Activated T-cell treated with anti-CD3 and anti-CD28 coated beads, Interleukin-2, amount 50 U/mL, for 4 hours (primary cell): Measurements from ENCODE around the gene ZNF222. TPM values are rescaled to one million over a fixed set of nuclear protein-coding genes. Genes with fewer than 3 reads are reported as not detected.
A peak's percentile ranks its signal among the peaks of the same experiment; 100 is the strongest.

Experiments
- ATAC-seq, 2 donors: fragments of 200-7000 bp; cut with Tn5 transposase; one replicate each; pipeline ENCODE4 v1.10.0; 2021
- DNase-seq: peaks from one replicate; pipeline ENCODE4 v3.0.0-alpha.2; 2020
- H3K27me3 Mint-ChIP-seq: one replicate; pipeline ENCODE4 v1.8.0; 2021; ENCODE audit warnings: low read depth, mixed read lengths
- H3K36me3 Mint-ChIP-seq: one replicate; pipeline ENCODE4 v1.8.0; 2022; ENCODE audit warnings: mixed read lengths; ENCODE audit not compliant: insufficient read depth
- H3K4me1 Mint-ChIP-seq: one replicate; pipeline ENCODE4 v1.8.0; 2021; ENCODE audit warnings: low read depth, mixed read lengths
- H3K4me3 Mint-ChIP-seq: one replicate; pipeline ENCODE4 v1.8.0; 2021; ENCODE audit warnings: mild to moderate bottlenecking, moderate library complexity, mixed read lengths
- H3K9me3 Mint-ChIP-seq: one replicate; pipeline ENCODE4 v1.8.0; 2021; ENCODE audit warnings: mixed read lengths
- total RNA-seq, 3 donors: library from RNA; stranded (reverse); gene quantifications; one replicate each; pipeline ENCODE4 v1.2.1, GENCODE V29; 2021

Gene ZNF222
- total RNA-seq, 3 donors from 2014 or later: 0.40 to 1.4 (median 0.87) TPM

DNA sequence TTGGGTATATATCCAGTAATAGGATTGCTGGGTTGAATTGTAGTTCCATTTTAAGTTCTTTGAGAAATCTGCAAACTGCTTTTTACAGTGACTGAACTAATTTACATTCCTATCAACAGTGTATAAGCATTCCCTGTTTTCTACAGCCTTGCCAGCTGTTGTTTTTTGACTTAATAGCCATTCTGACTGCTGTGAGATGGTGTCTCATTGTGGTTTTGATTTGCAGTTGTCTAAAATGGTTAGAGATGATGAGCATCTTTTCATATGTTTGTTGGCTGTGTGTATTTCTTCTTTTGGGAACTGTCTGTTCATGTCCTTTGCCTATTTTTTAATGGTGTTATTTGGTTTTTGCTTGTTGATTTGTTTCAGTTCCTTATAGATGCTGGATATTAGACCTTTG is 4.0 kb upstream of the ZNF222 start:
- peaks cover 51% of the 10 kb centered on the region for H3K9me3 Mint-ChIP-seq
- peaks cover 22% of the 10 kb centered on the region for H3K27me3 Mint-ChIP-seq
- no peak for DNase-seq
- H3K4me3 Mint-ChIP-seq: no peak overlapping the region
- peaks cover 12% of the 10 kb centered on the region for H3K36me3 Mint-ChIP-seq
- H3K4me1 Mint-ChIP-seq: peaks cover 18% of the 10 kb centered on the region
- ATAC-seq: no peak

DNA sequence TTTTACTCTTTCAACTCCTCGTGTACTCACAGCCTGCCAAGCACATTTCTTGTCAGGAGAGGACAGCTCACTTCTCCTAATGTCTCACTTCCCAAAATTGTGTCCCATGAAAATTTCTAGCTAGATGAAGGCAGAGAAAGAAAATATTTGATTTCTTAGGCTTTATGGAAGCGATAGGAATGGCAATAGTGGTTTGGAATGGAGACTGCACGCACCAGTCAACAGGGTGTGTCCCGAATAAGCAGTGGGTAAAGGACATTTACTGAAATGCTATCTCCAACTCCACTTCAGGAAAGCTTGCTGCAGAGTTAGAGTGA is 321 bp upstream of the ZNF222 start:
- Mint-ChIP-seq H3K4me1 (peaks cover 19% of the 10 kb centered on the region), H3K27me3 (peaks cover 11% of the 10 kb centered on the region), H3K36me3 (peaks cover 45% of the 10 kb centered on the region), H3K4me3 (peak overlapping the region; percentile 96), H3K9me3 (peaks cover 41% of the 10 kb centered on the region)
- ATAC-seq (no peak), DNase-seq (no peak)

DNA sequence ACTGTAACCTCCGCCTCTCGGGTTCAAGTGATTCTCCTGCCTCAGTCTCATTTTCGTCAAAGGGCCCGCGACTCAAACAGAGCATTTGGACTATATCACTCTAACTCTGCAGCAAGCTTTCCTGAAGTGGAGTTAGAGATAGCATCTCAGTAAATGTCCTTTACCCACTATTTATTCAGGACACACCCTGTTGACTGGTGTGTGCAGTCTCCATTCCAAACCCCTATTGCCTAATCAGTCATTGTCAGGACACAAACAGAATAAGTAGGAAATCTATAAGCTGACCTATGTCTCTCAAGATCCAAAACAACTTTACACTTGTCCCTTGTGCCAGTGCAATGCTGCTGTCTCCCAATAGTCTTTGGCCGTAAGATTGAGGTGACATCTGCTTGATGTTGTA is 1.4 kb downstream of the ZNF222 start:
- H3K4me1 Mint-ChIP-seq: peaks cover 19% of the 10 kb centered on the region
- peaks cover 56% of the 10 kb centered on the region for H3K36me3 Mint-ChIP-seq
- ATAC-seq (no peak), DNase-seq (no peak)
- H3K9me3 Mint-ChIP-seq: peaks cover 42% of the 10 kb centered on the region
- H3K27me3 Mint-ChIP-seq: peaks cover 3% of the 10 kb centered on the region
- no peak overlapping the region for H3K4me3 Mint-ChIP-seq

DNA sequence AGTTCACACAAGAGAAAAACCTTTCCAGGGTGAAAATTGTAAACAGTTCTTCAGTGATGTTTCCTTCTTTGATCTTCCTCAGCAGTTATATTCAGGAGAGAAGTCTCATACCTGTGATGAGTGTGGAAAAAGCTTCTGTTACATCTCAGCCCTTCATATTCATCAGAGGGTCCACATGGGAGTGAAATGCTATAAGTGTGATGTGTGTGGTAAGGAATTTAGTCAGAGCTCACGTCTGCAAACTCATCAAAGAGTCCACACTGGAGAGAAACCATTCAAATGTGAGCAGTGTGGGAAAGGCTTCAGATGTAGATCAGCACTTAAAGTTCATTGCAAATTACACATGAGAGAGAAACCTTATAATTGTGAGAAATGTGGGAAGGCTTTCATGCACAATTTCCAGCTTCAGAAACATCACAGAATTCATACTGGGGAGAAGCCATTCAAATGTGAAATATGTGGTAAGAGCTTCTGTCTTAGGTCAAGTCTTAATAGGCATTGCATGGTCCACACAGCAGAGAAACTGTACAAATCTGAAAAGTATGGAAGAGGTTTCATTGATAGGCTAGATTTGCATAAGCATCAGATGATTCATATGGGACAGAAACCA is 6.9 kb downstream of the ZNF222 start:
- ATAC-seq (no peak), DNase-seq (no peak)
- H3K4me1 Mint-ChIP-seq: no peaks in the 10 kb centered on the region
- peaks cover 51% of the 10 kb centered on the region for H3K9me3 Mint-ChIP-seq
- peaks cover 61% of the 10 kb centered on the region for H3K36me3 Mint-ChIP-seq
- H3K4me3 Mint-ChIP-seq: no peak overlapping the region
- no peaks in the 10 kb centered on the region for H3K27me3 Mint-ChIP-seq

DNA sequence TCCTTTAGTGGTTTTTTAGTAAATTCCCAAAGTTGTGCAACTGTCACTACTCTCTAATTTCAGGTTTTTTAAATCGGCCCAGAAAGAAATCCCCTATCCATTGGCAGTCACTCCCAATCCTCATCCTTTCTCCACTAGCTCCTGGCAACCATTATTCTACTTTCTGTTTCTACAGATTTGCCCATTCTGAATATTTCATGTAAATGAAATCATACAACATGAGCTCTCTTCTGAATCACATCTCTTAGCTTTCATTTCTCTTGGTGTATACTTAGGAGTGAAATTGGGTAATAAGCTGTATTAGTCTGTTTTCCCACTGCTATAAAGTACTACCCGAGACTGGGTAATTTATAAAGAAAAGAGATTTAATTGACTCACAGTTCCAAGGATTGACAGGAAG is 17.0 kb downstream of the ZNF222 start:
- peaks cover 3% of the 10 kb centered on the region for H3K36me3 Mint-ChIP-seq
- H3K27me3 Mint-ChIP-seq: peaks cover 15% of the 10 kb centered on the region
- no peaks in the 10 kb centered on the region for H3K4me1 Mint-ChIP-seq
- H3K9me3 Mint-ChIP-seq: peaks cover 48% of the 10 kb centered on the region
- no peak for DNase-seq
- ATAC-seq: no peak
- H3K4me3 Mint-ChIP-seq: no peak overlapping the region

DNA sequence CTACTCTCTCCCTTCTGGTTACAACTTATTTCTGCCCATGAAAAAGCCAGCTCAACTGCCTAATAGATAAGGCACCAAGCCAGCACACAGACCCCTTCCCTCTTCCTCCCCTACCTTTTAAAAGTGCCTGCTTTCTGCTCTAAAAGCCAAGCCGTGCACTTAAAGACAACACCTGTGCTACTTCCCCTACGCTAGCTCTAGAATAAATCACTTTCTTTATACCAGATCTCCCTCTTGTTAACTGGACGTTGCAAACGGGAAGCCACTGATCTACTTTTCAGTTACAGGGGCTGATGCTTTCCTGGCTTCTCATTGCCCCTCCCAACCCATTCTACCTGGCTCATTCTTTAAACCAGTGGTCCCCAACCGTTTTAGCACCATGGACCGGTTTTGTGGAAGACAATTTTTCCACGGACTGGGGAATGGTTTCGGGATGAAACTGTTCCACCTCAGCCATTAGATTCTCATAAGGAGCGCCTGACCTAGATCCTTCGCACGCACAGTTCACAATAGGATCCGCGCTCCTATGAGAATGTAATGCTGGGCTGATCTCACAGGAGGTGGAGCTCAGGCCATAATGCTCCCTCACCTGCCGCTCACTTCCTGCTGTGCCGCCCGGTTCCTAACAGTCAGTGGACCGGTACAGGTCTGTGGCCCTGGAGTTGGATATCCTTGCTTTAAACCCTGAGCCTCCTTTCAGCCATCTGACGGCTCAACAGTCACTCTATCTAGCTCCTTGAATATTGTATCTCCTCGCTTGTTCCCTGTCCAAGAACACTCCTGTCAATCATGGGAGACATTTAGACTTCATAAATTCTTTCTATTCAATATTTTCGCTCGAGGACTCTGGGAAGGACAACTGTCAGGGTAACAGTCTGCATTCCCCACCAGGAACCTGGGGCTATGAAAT is 25.8 kb downstream of the ZNF222 start:
- peaks cover 2% of the 10 kb centered on the region for H3K27me3 Mint-ChIP-seq
- H3K4me1 Mint-ChIP-seq: peaks cover 21% of the 10 kb centered on the region
- peaks cover 16% of the 10 kb centered on the region for H3K36me3 Mint-ChIP-seq
- peak; percentile 47 to 59 for ATAC-seq
- H3K4me3 Mint-ChIP-seq: peak overlapping the region; percentile 90
- no peak for DNase-seq
- H3K9me3 Mint-ChIP-seq: peaks cover 21% of the 10 kb centered on the region

DNA sequence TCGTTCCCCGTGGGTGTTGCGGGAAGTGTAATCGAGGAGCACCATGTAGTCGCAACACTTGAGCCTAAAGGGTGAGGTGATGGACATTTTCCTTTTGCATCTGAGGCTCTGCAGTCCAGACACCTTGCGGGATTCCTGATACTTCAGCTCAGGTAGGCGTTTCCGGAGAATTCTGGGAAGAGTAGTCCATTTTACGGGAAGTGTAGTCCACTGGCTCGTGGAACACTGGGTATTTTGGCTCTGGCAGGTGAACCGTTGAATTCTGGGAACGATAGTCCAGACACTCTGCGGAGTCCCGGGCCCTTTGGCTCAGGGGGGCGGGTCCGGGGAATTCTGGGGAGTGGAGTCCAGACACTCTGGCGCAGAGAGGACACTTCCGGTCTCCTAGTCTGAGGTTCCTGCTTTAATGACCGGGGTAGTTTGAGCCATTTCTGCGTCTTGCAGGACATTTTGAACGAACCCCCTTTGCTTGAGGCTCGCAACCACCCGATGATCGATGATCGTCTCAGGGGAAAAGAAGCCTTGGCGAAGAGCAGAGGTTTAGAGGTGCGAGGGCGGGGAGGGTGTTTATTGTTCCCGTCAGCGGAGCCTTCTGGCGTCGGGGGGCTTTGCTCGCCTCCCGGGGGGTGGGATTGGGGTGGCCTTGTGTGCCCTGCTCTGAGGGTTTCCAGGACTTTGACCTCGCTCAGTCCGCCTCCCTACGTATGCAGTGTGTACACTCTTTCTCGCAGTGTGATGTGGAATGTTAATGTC is 26.6 kb downstream of the ZNF222 start, which contains the start of gene ZNF223:
ZNF223 (plus strand) TSS at position 387 of the 753 bp plus-strand sequence. CDS start 3,141 bp downstream, outside the sequence.
- ATAC-seq (peak; percentile 95 to 98), DNase-seq (peak; percentile 63)
- H3K9me3 Mint-ChIP-seq: peaks cover 21% of the 10 kb centered on the region
- H3K4me3 Mint-ChIP-seq: peak within 1 kb of the TSS; percentile 90
- peaks cover 21% of the 10 kb centered on the region for H3K4me1 Mint-ChIP-seq
- H3K27me3 Mint-ChIP-seq: no peaks in the 10 kb centered on the region
- H3K36me3 Mint-ChIP-seq: peaks cover 19% of the 10 kb centered on the region

DNA sequence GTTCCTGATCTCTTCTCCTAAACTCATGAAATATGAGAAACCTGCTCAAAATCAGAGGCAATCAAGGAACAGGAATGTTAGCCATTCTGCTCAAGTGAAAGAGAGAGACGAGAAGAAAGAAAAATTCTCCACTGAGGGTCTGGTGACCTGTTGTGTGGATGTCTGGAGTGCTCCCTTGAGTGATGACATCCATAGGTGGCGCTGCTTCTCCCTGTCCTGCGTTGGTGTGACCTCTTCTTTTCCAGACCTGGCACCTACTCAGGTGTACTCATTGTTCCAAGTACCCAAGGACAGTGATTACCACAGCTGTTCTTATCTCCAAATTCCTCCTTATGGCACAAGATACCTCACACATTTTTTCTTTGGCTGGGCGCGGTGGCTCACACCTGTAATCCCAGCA is 30.7 kb downstream of the ZNF222 start:
- H3K9me3 Mint-ChIP-seq: peaks cover 26% of the 10 kb centered on the region

DNA sequence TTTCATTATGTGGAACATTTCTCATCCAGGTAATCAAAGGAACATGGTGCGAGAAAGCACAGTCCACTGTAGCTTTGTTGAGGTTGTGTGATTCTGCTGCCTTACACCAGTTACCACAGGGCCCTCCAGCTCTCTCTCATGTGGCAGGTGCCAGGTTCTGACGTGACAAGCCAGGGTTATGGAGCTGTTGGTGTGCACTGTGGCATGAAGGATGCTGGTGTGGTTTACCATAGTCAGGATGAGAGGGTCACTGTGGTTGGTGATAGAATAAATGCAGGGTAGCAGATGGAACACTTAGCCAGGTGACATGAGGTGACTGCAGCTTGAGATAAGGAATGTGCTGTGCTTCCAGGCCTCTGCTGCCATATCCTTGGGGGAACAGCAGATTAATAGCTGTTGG is 34.0 kb downstream of the ZNF222 start:
- H3K9me3 Mint-ChIP-seq: peaks cover 32% of the 10 kb centered on the region
- H3K36me3 Mint-ChIP-seq: peaks cover 78% of the 10 kb centered on the region

More for the DNA sequence above, 30.7 kb downstream of the ZNF222 start:
- DNase-seq (no peak), ATAC-seq (no peak)
- H3K4me1 Mint-ChIP-seq: peaks cover 16% of the 10 kb centered on the region
- H3K36me3 Mint-ChIP-seq: peaks cover 47% of the 10 kb centered on the region
- H3K4me3 Mint-ChIP-seq: no peak overlapping the region
- H3K27me3 Mint-ChIP-seq: no peaks in the 10 kb centered on the region

DNA sequence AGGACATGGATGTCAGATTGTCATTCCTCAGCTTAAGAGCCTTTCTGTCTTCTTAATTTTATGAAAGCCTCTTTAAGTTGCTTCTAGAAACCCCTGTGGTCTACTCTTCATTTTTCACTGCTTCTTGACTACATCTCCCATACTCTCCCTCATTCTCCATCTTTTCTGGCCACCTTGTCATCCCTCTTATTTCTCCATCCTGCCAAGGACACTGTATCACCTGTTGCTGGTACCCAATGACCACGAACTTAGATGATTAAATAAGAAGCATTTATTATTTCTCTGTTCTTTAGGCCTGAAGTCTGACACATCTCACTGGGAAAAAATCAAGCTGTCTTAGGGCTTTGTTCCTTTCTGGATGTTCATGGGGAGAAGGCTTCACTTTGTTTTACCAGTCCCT is 35.9 kb downstream of the ZNF222 start:
- H3K9me3 Mint-ChIP-seq: peaks cover 30% of the 10 kb centered on the region
- peaks cover 72% of the 10 kb centered on the region for H3K36me3 Mint-ChIP-seq
- DNase-seq (no peak), ATAC-seq (no peak)
- H3K4me3 Mint-ChIP-seq: no peak overlapping the region
- no peaks in the 10 kb centered on the region for H3K27me3 Mint-ChIP-seq
- H3K4me1 Mint-ChIP-seq: no peaks in the 10 kb centered on the region

More for the DNA sequence above, 34.0 kb downstream of the ZNF222 start:
- Mint-ChIP-seq H3K4me3 (no peak overlapping the region), H3K27me3 (no peaks in the 10 kb centered on the region), H3K4me1 (no peaks in the 10 kb centered on the region)
- ATAC-seq (no peak), DNase-seq (no peak)

DNA sequence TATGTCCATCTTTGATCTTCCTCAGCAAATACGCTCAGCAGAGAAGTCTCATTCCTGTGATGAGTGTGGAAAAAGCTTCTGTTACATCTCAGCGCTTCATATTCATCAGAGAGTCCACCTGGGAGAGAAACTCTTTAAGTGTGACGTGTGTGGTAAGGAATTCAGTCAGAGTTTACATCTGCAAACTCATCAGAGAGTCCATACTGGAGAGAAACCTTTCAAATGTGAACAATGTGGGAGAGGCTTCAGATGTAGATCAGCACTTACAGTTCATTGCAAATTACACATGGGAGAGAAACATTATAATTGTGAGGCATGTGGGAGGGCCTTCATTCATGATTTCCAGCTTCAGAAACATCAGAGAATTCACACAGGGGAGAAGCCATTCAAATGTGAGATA is 41.1 kb downstream of the ZNF222 start:
- H3K36me3 Mint-ChIP-seq: peaks cover 55% of the 10 kb centered on the region
- H3K9me3 Mint-ChIP-seq: peaks cover 45% of the 10 kb centered on the region

DNA sequence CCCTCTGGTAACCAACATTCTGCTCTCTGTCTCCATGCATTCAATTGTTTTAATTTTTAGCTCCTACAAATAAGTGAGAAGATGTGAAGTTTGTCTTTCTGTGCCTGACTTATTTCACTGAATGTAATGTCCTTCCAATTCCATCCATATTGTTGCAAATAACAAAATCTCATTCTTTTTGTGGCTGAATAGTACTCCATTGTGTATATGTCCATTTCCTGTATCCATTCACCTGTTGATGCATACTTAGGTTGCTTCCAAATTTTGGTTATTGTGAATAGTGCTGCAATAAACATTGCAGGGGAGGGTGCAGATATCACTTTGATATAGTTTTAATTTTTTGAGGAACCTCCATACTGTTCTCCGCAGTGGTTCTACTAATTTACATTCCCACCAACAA is 44.2 kb downstream of the ZNF222 start:
- DNase-seq: no peak
- no peak for ATAC-seq
- Mint-ChIP-seq H3K9me3 (peaks cover 45% of the 10 kb centered on the region), H3K4me3 (no peak overlapping the region), H3K4me1 (peaks cover 23% of the 10 kb centered on the region), H3K27me3 (no peaks in the 10 kb centered on the region), H3K36me3 (peaks cover 29% of the 10 kb centered on the region)

More for the DNA sequence above, 41.1 kb downstream of the ZNF222 start:
- no peaks in the 10 kb centered on the region for H3K27me3 Mint-ChIP-seq
- H3K4me1 Mint-ChIP-seq: peaks cover 4% of the 10 kb centered on the region
- DNase-seq: no peak
- H3K4me3 Mint-ChIP-seq: no peak overlapping the region
- ATAC-seq: no peak

DNA sequence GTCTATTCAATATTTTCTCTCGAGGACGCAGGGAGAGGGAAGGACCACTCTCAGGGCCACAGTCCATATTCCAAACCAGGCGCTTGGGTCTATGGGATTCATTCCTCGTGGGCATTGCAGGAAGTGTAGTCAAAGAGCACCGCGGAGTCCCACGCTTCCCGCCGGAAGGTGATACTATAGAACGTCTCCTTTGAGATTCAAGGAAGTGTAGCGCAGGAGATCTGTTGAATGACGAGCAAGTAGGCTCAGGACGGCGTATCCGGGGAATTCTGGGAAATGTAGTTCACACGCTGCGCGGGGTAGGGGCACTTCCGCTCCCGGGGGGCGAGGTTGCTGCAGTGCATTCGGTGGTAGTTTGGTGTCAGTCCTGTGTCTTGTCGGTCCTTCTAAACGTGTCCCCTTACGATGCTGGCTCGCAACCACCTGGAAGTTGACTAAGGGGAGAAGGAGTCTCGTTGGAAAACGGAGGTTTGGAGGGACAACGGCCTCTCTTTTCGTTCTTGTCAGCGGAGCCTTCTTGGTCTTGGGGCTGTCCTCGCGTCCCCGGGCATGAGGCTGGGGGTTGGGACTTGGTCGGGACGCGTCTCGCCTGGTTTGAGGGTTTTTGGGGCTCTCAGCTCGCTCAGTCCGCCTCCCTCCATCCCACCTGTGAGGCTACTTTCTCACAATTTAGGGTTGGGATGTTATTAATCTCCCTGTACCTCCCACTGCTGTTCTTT is 46.8 kb downstream of the ZNF222 start, which contains the start of gene ZNF284:
ZNF284 (plus strand) TSS at position 336 of the 719 bp plus-strand sequence. CDS start 4,231 bp downstream, outside the sequence.
- peaks cover 30% of the 10 kb centered on the region for H3K9me3 Mint-ChIP-seq
- DNase-seq (peak; percentile 79), ATAC-seq (peak; percentile 99)
- peak within 1 kb of the TSS; percentile 93 for H3K4me3 Mint-ChIP-seq
- H3K27me3 Mint-ChIP-seq: no peaks in the 10 kb centered on the region
- H3K36me3 Mint-ChIP-seq: peaks cover 20% of the 10 kb centered on the region
- H3K4me1 Mint-ChIP-seq: peaks cover 26% of the 10 kb centered on the region
